Heart right ventricle (tissue), 16 donors: Measurements from ENCODE around the gene CITED2. TPM values are rescaled to one million over a fixed set of nuclear protein-coding genes. Genes with fewer than 3 reads are reported as not detected.

Experiments used
- ATAC-seq, 8 donors: fragments of 200-7000 bp; cut with Tn5 transposase; one replicate each; pipeline ENCODE4 v1.9.1; 2020; ENCODE audit warnings: mild to moderate bottlenecking in 8 of 8, moderate library complexity in 8 of 8, moderate number of reproducible peaks in 1 of 8
- DNase-seq, 2 donors: peaks; one replicate each; pipeline ENCODE4 v3.0.0-alpha.2; 2020
- H3K27ac ChIP-seq, 10 donors: fragments of 200-600 bp; sonication (generic) in 2 of 10; one replicate each; pipeline versions ENCODE4 v1.5.0 to v1.8.0; 2020 to 2022; ENCODE audit warnings: mild to moderate bottlenecking in 3 of 10
- H3K27me3 ChIP-seq, 7 donors: fragments of 200-600 bp; one replicate each; pipeline ENCODE4 v1.8.0; 2021 to 2022; ENCODE audit warnings: mild to moderate bottlenecking in 2 of 7
- H3K36me3 ChIP-seq, 9 donors: fragments of 200-600 bp; sonication (generic) in 1 of 9; one replicate each; pipeline versions ENCODE4 v1.5.0 to v1.8.0; 2020 to 2022; ENCODE audit warnings: mild to moderate bottlenecking in 2 of 9
- H3K4me1 ChIP-seq, 9 donors: fragments of 200-600 bp; sonication (generic) in 1 of 9; one replicate each; pipeline versions ENCODE4 v1.5.0 to v1.8.0; 2020 to 2022; ENCODE audit warnings: mild to moderate bottlenecking in 4 of 9
- H3K4me3 ChIP-seq, 10 donors: fragments of 200-600 bp; sonication (generic) in 2 of 10; one replicate each; pipeline versions ENCODE4 v1.5.0 to v1.8.0; 2020 to 2022; ENCODE audit warnings: mild to moderate bottlenecking in 7 of 10, moderate library complexity in 2 of 10
- H3K9me3 ChIP-seq, 11 donors: fragments of 200-600 bp in 10 of 11; sonication (generic) in 2 of 11; one replicate each; pipeline versions ENCODE4 v1.5.0 to v1.8.0; 2013 to 2022; ENCODE audit warnings: mild to moderate bottlenecking in 2 of 11, control low read depth in 1 of 11, moderate library complexity in 1 of 11
- WGBS, 2 donors: extraction: QIAGEN DNeasy Blood & Tissue Kit; methylation state at CpG; one replicate each; pipeline ENCODE4 v1.1.7; 2013; ENCODE audit warnings: inconsistent platforms in 1 of 2; 5-methylcytosine and 5-hydroxymethylcytosine counted together
- intact Hi-C, 10 donors: fragments of 100-400 bp; cut with DNase I; formaldehyde crosslinking; loops; one replicate each; pipeline versions ENCODE4 v1.11.1 to v1.14.2; 2022
- polyA plus RNA-seq, 2 donors: library from polyadenylated mRNA; stranded (reverse); fragments of 200-250 nt; gene quantifications; one replicate each; pipeline ENCODE4 v1.2.3, GENCODE V29; 2013
- total RNA-seq, 10 donors: library from RNA; stranded (reverse); fragmentation: NEBNext Ultra II Directional in 3 of 10; extraction: Animal tissue kit (Norgen Biotek cat#: 25700) in 3 of 10; gene quantifications; one replicate each; pipeline versions ENCODE4 v1.2.1 to v1.2.4, GENCODE V29; 2021 to 2023
- TF ChIP-seq, protein P1 (sequence below), 9 donors: fragments of 200-600 bp; sonication (generic) in 2 of 9; IDR thresholded peaks; one replicate each; pipeline versions ENCODE4 v1.5.0 to v1.8.0; 2021 to 2022; ENCODE audit warnings: antibody characterized with exemption in 9 of 9, mild to moderate bottlenecking in 5 of 9, moderate library complexity in 1 of 9
- donor health status: Arrhythmogenic right ventricular cardiomyopathy.
- donor health status: ischemic (EF 13 %, LVEDD 7.1; RV severe dilation, severe dysfunction).
- donor health status: healthy with polysubstance abuse.
- donor health status: DM: no; HTN: yes; CAD: no.
- donor health status: DM: no; HTN: no; CAD: no.
- donor health status: ischemic (EF 25% LVEDD 6.9; RV normal size, moderate dysfunction).
- donor health status: ischemic (EF 25% LVEDD 5.7; RV mildly dilated, moderate dysfunction).
- donor health status: healthy.
- donor health status: DM: yes; HTN: yes; CAD: no.
- donor health status: Ischemic cardiomyopathy.
- donor health status: ischemic (EF 35%, LVEDD 5.7; RV mildly dilated, moderate dysfunction).
- donor health status: nonischemic (EF 11% LVEDD 7.7; RV severe dilation, severe dysfunction).
- donor health status: DM: yes; HTN: yes; CAD: no.
- donor health status: PGD.
- donor health status: ischemic (EF 29% LVEDD 5.4; RV normal size, mild dysfunction).
- donor health status: nonischemic (EF 23%, LVEDD 6.1; RV moderate dilation, normal function).

Gene CITED2
- total and polyA plus RNA-seq, 12 donors, result 9.9 to 215 (median 148) TPM

DNA sequence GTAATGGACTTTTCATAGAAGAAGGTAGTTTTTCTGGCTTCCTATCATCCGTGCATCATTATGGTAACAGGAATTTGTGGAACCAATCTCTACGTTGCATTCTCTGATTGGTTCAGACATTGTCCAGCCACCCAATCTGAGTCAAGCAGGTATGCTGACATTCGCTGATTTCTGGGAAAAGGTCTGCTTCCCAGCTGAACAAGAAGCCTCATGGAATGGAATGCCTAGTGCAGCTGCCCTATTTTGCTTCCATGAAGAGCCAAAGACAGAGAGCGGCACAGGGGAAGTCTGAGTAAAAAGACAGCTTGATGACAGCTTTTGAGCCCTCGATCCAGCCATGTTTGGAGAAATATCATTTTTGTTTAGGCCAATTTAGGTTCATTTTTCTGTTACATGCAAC lies 44.1 kb downstream of the CITED2 start:
- WGBS, 2 donors, result 72 to 78% methylated on average over 5 of the region's 5 CpGs
- TF ChIP-seq, protein P1, sequence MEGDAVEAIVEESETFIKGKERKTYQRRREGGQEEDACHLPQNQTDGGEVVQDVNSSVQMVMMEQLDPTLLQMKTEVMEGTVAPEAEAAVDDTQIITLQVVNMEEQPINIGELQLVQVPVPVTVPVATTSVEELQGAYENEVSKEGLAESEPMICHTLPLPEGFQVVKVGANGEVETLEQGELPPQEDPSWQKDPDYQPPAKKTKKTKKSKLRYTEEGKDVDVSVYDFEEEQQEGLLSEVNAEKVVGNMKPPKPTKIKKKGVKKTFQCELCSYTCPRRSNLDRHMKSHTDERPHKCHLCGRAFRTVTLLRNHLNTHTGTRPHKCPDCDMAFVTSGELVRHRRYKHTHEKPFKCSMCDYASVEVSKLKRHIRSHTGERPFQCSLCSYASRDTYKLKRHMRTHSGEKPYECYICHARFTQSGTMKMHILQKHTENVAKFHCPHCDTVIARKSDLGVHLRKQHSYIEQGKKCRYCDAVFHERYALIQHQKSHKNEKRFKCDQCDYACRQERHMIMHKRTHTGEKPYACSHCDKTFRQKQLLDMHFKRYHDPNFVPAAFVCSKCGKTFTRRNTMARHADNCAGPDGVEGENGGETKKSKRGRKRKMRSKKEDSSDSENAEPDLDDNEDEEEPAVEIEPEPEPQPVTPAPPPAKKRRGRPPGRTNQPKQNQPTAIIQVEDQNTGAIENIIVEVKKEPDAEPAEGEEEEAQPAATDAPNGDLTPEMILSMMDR (IDR thresholded peaks at IDR 0.05), result no peak

DNA sequence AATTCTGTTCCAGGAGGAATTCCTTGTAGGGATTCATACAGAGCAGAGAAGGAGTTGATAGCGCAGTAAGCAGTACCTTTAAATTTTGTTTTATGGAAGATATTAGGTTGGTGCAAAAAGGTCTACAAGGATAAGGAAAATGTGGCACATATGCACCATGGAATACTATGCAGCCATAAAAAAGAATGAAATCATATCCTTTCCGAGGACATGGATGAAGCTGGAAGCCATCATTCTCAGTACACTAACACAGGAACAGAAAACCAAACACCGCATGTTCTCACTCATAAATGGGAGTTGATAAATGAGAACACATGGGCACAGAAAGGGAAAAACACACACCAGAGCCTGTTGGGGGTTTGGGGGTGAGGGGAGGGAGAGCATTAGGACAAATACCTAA lies 45.2 kb downstream of the CITED2 start:
- peaks cover 0 to 40% (median 0%) of the 10 kb centered on the region in 9 donors for H3K4me1 ChIP-seq
- intact Hi-C loops, result loop anchor here in 1 of 10 donors (5.0 kb wide), 1 partner anchor 37 kb away; the partner anchor contains the start of gene TXLNB
- DNase-seq (no peak), ATAC-seq (no peak)
- no peaks in the 10 kb centered on the region for H3K27me3 ChIP-seq
- H3K27ac ChIP-seq, result no peak overlapping the region
- H3K9me3 ChIP-seq, result peaks cover 0 to 8% (median 0%) of the 10 kb centered on the region in 11 donors
- TF ChIP-seq, protein P1 (IDR thresholded peaks at IDR 0.05), result no peak
- WGBS, 2 donors, result 94 to 96% methylated on average over 3 of the region's 3 CpGs
- no peak overlapping the region for H3K4me3 ChIP-seq
- no peaks in the 10 kb centered on the region for H3K36me3 ChIP-seq

More for the DNA sequence above, 44.1 kb downstream of the CITED2 start:
- H3K4me3 ChIP-seq, result no peak overlapping the region
- ATAC-seq (no peak), DNase-seq (no peak)
- peak overlapping the region in 1 of 10 donors; percentile 51 for H3K27ac ChIP-seq
- peaks cover 0 to 40% (median 0%) of the 10 kb centered on the region in 9 donors for H3K4me1 ChIP-seq
- intact Hi-C loops, result loop anchor here in 1 of 10 donors (10.0 kb wide), 1 partner anchor 96 kb away; no protein-coding TSS in a partner anchor
- H3K36me3 ChIP-seq, result no peaks in the 10 kb centered on the region
- H3K27me3 ChIP-seq, result no peaks in the 10 kb centered on the region
- peaks cover 0 to 8% (median 0%) of the 10 kb centered on the region in 11 donors for H3K9me3 ChIP-seq

DNA sequence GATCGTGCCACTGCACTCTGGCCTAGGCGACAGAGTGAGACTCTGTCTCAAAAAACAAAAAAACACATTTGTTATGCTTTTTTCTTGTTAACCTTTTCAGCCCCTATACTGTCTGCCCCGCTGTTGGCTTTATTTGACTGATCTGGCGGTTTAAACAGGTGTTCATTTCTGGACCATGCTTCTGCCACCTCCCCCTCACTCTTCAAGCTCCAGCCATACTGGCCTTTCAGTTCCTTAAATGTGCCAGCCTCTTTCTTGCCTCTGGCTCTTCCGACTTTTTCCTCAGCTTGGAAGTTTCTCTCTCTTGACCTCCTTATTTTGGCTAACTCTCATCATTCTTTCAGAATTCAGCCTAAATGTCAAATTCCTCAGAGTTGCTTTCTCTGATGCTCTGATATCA lies 47.4 kb downstream of the CITED2 start:
- ATAC-seq (no peak), DNase-seq (no peak)
- Histone ChIP-seq H3K4me3 (no peak overlapping the region), H3K27me3 (no peaks in the 10 kb centered on the region), H3K4me1 (peaks cover 0 to 55% (median 4%) of the 10 kb centered on the region in 9 donors), H3K9me3 (peaks cover 0 to 8% (median 0%) of the 10 kb centered on the region in 11 donors), H3K27ac (no peak overlapping the region), H3K36me3 (no peaks in the 10 kb centered on the region)
- TF ChIP-seq, protein P1 (IDR thresholded peaks at IDR 0.05), result no peak
- 94 to 99% methylated on average over 5 of the region's 5 CpGs for WGBS, 2 donors
- intact Hi-C loops, result loop anchor here in 1 of 10 donors (5.0 kb wide), 1 partner anchor 35 kb away; the partner anchor contains the start of gene TXLNB

DNA sequence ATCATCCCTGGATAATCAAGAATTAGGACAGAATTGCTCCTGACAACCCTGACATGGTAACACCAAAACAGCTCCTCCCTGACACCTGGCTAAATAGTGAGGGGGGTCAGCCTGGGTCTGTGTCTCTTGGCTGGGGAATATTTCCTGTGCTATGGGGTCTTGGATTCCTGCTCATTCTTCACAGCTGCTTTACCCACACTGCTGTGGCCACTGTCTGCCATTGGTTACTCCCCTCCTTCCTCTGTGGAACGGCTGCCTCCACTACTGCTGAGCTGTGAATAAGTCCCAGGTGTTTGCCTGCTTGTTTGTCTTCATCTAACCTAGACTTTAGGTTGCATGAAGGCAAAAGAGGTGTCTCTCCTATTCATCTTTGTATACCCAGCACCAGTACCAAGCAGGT lies 48.8 kb downstream of the CITED2 start:
- peak overlapping the region in 3 of 10 donors; percentile 63 to 85 (median 79) for H3K27ac ChIP-seq
- DNase-seq, result no peak
- H3K27me3 ChIP-seq, result no peaks in the 10 kb centered on the region
- ATAC-seq, result no peak
- H3K36me3 ChIP-seq, result no peaks in the 10 kb centered on the region
- H3K4me1 ChIP-seq, result peaks cover 0 to 55% (median 4%) of the 10 kb centered on the region in 9 donors
- TF ChIP-seq, protein P1 (IDR thresholded peaks at IDR 0.05), result no peak
- 65 to 72% methylated on average over 1 of the region's 1 CpG for WGBS, 2 donors
- peaks cover 0 to 8% (median 0%) of the 10 kb centered on the region in 11 donors for H3K9me3 ChIP-seq
- intact Hi-C loops, result loop anchor here in 1 of 10 donors (5.0 kb wide), 1 partner anchor 33 kb away; the partner anchor contains the start of gene TXLNB
- H3K4me3 ChIP-seq, result no peak overlapping the region
